Prostate gland (tissue), 2 donors: ENCODE results near the gene CACFD1.

ENCODE experiments used
- POLR2A ChIP-seq: fragments of 450-650 bp; IDR thresholded peaks from one replicate; pipeline ENCODE4 v1.6.1; 2016; ENCODE audit warnings: antibody characterized with exemption, mild to moderate bottlenecking
- POLR2AphosphoS5 ChIP-seq: sonication (generic); formaldehyde crosslinking; IDR thresholded peaks from one replicate; pipeline ENCODE4 v1.6.1; 2017; ENCODE audit warnings: antibody characterized with exemption
- TF ChIP-seq, protein P1 (sequence below), 4 experiments: fragments of 200-600 bp in 2 of 4; fragments of 450-650 bp in 2 of 4; sonication (generic) in 2 of 4; IDR thresholded peaks; 1 replicate in 3 of 4; 2 replicates in 1 of 4; pipeline ENCODE4 v1.5.1; 2016 to 2019; ENCODE audit warnings: antibody characterized with exemption in 4 of 4, mild to moderate bottlenecking in 2 of 4, moderate library complexity in 2 of 4

DNA sequence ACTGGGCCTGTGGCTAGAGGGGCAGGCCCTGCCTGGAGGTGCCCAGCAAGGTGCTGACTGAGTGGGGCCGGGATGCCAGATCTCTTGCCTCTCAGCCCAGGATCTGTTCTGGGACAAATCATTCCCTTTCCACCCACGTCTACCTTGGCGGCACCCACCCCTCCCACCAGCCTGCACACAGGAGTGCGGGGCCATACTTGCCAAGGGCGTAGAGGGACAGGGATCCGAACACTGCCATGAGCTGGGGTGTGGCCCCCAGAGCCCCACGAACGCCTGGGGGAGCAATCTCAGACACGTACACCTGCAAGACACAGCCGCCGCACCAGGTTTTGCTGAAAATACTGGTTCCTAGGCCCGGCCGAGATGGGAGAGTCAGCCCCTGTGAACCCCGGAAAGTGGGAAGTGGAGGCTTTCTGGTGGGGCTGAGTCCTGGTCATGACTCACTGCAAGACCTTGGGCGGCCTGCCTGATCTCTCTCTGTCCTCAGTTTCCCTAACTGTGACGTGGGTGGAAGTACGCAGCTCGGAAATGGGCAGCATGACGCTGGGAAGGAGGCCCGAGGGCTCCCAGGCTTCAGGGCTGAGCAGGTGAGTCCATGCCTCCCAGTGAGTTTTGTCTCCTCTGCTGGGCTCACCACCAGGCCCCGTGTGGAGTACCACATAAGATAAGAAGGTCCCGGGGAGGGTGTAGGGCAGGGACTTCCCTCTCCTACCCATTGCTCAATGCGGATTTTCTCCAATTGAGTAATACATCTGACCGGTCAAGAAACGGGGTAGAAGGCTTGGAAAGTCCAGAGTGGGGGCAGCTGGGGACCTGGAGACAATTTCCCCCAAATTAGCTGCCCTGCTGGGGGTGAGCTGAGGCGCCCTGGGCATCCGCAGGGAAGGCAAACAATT is 16.5 kb downstream of the CACFD1 start:
- TF ChIP-seq, protein P1, sequence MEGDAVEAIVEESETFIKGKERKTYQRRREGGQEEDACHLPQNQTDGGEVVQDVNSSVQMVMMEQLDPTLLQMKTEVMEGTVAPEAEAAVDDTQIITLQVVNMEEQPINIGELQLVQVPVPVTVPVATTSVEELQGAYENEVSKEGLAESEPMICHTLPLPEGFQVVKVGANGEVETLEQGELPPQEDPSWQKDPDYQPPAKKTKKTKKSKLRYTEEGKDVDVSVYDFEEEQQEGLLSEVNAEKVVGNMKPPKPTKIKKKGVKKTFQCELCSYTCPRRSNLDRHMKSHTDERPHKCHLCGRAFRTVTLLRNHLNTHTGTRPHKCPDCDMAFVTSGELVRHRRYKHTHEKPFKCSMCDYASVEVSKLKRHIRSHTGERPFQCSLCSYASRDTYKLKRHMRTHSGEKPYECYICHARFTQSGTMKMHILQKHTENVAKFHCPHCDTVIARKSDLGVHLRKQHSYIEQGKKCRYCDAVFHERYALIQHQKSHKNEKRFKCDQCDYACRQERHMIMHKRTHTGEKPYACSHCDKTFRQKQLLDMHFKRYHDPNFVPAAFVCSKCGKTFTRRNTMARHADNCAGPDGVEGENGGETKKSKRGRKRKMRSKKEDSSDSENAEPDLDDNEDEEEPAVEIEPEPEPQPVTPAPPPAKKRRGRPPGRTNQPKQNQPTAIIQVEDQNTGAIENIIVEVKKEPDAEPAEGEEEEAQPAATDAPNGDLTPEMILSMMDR (IDR thresholded peaks at IDR 0.05) = no peak
- TF ChIP-seq POLR2AphosphoS5 (no peak), POLR2A (no peak)
